Neural progenitor cell (in vitro differentiated cells): Measurements from ENCODE around the gene LARGE1. TPM values are rescaled to one million over a fixed set of nuclear protein-coding genes. Genes with fewer than 3 reads are reported as not detected.

Experiments used
- DNase-seq: peaks from one replicate; pipeline ENCODE4 v3.0.0-alpha.2; 2016; ENCODE audit warnings: low spot score
- H2AFZ ChIP-seq: fragments of 200-600 bp; sonication (generic); replicated peaks from 2 replicates; pipeline ENCODE4 v1.6.1; 2016; ENCODE audit warnings: antibody characterized with exemption
- H3F3A ChIP-seq: fragments of 200-600 bp; sonication (generic); 2 replicates; pipeline ENCODE4 v1.6.1; 2016; ENCODE audit warnings: antibody characterized with exemption, low read depth
- H3K27ac ChIP-seq: fragments of 200-600 bp; sonication (generic); 2 replicates; pipeline ENCODE4 v1.5.1; 2016; ENCODE audit warnings: mild to moderate bottlenecking
- H3K27me3 ChIP-seq: fragments of 200-600 bp; sonication (generic); 2 replicates; pipeline ENCODE4 v1.6.1; 2016; ENCODE audit warnings: mild to moderate bottlenecking, moderate library complexity
- H3K36me3 ChIP-seq: fragments of 200-600 bp; sonication (generic); 2 replicates; pipeline ENCODE4 v1.5.1; 2016
- H3K4me1 ChIP-seq: fragments of 200-600 bp; sonication (generic); 2 replicates; pipeline ENCODE4 v1.6.1; 2016; ENCODE audit warnings: mixed run types
- H3K4me2 ChIP-seq: fragments of 200-600 bp; sonication (generic); 2 replicates; pipeline ENCODE4 v1.6.1; 2016
- H3K4me3 ChIP-seq: fragments of 200-600 bp; sonication (generic); 2 replicates; pipeline ENCODE4 v1.5.1; 2016
- H3K79me2 ChIP-seq: fragments of 200-600 bp; sonication (generic); 2 replicates; pipeline ENCODE4 v1.6.1; 2016; ENCODE audit warnings: low read depth
- H3K9ac ChIP-seq: fragments of 200-600 bp; sonication (generic); 2 replicates; pipeline ENCODE4 v1.6.1; 2016
- H3K9me3 ChIP-seq: fragments of 200-600 bp; sonication (generic); 2 replicates; pipeline ENCODE4 v1.5.1; 2016; ENCODE audit warnings: low read depth
- H4K20me1 ChIP-seq: fragments of 200-600 bp; sonication (generic); 2 replicates; pipeline ENCODE4 v1.6.1; 2016; ENCODE audit warnings: low read depth
- H3K27ac Mint-ChIP-seq: 3 replicates; pipeline ENCODE4 v1.8.0; 2021; ENCODE audit warnings: mixed read lengths
- H3K27me3 Mint-ChIP-seq: 2 replicates; pipeline ENCODE4 v1.8.0; 2022; ENCODE audit warnings: low read depth, mild to moderate bottlenecking, inconsistent platforms, moderate library complexity, mixed read lengths; ENCODE audit not compliant: insufficient read depth
- H3K36me3 Mint-ChIP-seq: 3 replicates; pipeline ENCODE4 v1.8.0; 2021; ENCODE audit warnings: mixed read lengths
- H3K4me1 Mint-ChIP-seq: 3 replicates; pipeline ENCODE4 v1.8.0; 2021; ENCODE audit warnings: mixed read lengths
- H3K4me3 Mint-ChIP-seq: 3 replicates; pipeline ENCODE4 v1.8.0; 2021; ENCODE audit warnings: mild to moderate bottlenecking, moderate library complexity, mixed read lengths
- H3K9me3 Mint-ChIP-seq: 3 replicates; pipeline ENCODE4 v1.8.0; 2020; ENCODE audit warnings: mixed read lengths
- CTCF ChIP-seq: fragments of 200-600 bp; sonication (generic); IDR thresholded peaks from 2 replicates; pipeline ENCODE4 v1.5.1; 2017; ENCODE audit warnings: antibody characterized with exemption, mild to moderate bottlenecking
- EZH2 ChIP-seq: fragments of 200-600 bp; sonication (generic); IDR thresholded peaks from 2 replicates; pipeline ENCODE4 v1.6.1; 2017; ENCODE audit warnings: antibody characterized with exemption, mild to moderate bottlenecking, moderate library complexity
- EZH2phosphoT487 ChIP-seq: fragments of 200-600 bp; sonication (generic); IDR thresholded peaks from 2 replicates; pipeline ENCODE4 v1.6.1; 2017; ENCODE audit warnings: antibody characterized with exemption
- total RNA-seq: library from RNA; depleted of rRNA; stranded (reverse); fragments of >200 nt; gene quantifications from 2 replicates; pipeline ENCODE4 v1.2.3, GENCODE V29; 2015; ENCODE audit warnings: low replicate concordance

LARGE1 gene
- total RNA-seq, 1 donor from 2014 or later, result 24.9 TPM

GRCh38 chr22:33785283-33785968 is 134.8 kb downstream of the LARGE1 start:
- no peak overlapping the region for H3K27ac Mint-ChIP-seq
- Histone ChIP-seq H3K9me3 (peaks cover 15% of the 10 kb centered on the region), H3F3A (peaks cover 6% of the 10 kb centered on the region), H3K4me2 (no peak overlapping the region), H3K4me3 (no peak overlapping the region), H3K4me1 (no peaks in the 10 kb centered on the region), H3K27ac (peak overlapping the region; percentile 4), H4K20me1 (no peaks in the 10 kb centered on the region), H3K36me3 (no peaks in the 10 kb centered on the region), H3K79me2 (peaks cover 40% of the 10 kb centered on the region), H3K9ac (no peak overlapping the region), H2AFZ (no peak overlapping the region), H3K27me3 (no peaks in the 10 kb centered on the region)
- no peak for TF ChIP-seq EZH2phosphoT487
- no peak for TF ChIP-seq EZH2
- TF ChIP-seq CTCF, result no peak
- H3K4me1 Mint-ChIP-seq, result peaks cover 3% of the 10 kb centered on the region
- H3K36me3 Mint-ChIP-seq, result peaks cover 14% of the 10 kb centered on the region
- no peak overlapping the region for H3K4me3 Mint-ChIP-seq
- no peak for DNase-seq
- H3K27me3 Mint-ChIP-seq, result peaks cover 5% of the 10 kb centered on the region
- H3K9me3 Mint-ChIP-seq, result peaks cover 28% of the 10 kb centered on the region

GRCh38 chr22:33781411-33781810 is 138.9 kb downstream of the LARGE1 start:
- no peaks in the 10 kb centered on the region for H3K36me3 ChIP-seq
- Mint-ChIP-seq H3K27me3 (peaks cover 3% of the 10 kb centered on the region), H3K4me3 (no peak overlapping the region), H3K9me3 (peaks cover 8% of the 10 kb centered on the region), H3K36me3 (peaks cover 4% of the 10 kb centered on the region), H3K27ac (no peak overlapping the region), H3K4me1 (peaks cover 10% of the 10 kb centered on the region)
- peaks cover 6% of the 10 kb centered on the region for H3F3A ChIP-seq
- H3K4me2 ChIP-seq, result no peak overlapping the region
- H3K79me2 ChIP-seq, result peaks cover 66% of the 10 kb centered on the region
- H3K27me3 ChIP-seq, result no peaks in the 10 kb centered on the region
- H3K4me1 ChIP-seq, result no peaks in the 10 kb centered on the region
- no peak overlapping the region for H2AFZ ChIP-seq
- no peak overlapping the region for H3K27ac ChIP-seq
- no peak overlapping the region for H3K9ac ChIP-seq
- TF ChIP-seq CTCF (no peak), EZH2 (no peak), EZH2phosphoT487 (no peak)
- no peak overlapping the region for H3K4me3 ChIP-seq
- no peaks in the 10 kb centered on the region for H4K20me1 ChIP-seq
- no peaks in the 10 kb centered on the region for H3K9me3 ChIP-seq
- no peak for DNase-seq

- Histone ChIP-seq H3K36me3 (no peaks in the 10 kb centered on the region), H3K4me1 (no peaks in the 10 kb centered on the region), H4K20me1 (no peaks in the 10 kb centered on the region), H3K27me3 (no peaks in the 10 kb centered on the region), H3K79me2 (peaks cover 69% of the 10 kb centered on the region), H3F3A (peaks cover 6% of the 10 kb centered on the region), H3K4me3 (no peak overlapping the region), H3K4me2 (no peak overlapping the region), H3K9ac (no peak overlapping the region), H3K27ac (no peak overlapping the region), H2AFZ (no peak overlapping the region), H3K9me3 (no peaks in the 10 kb centered on the region)
- DNase-seq, result no peak
- peaks cover 4% of the 10 kb centered on the region for H3K36me3 Mint-ChIP-seq
- TF ChIP-seq CTCF (no peak), EZH2 (no peak), EZH2phosphoT487 (no peak)
- no peak overlapping the region for H3K4me3 Mint-ChIP-seq
- H3K27me3 Mint-ChIP-seq, result peaks cover 3% of the 10 kb centered on the region
- peaks cover 14% of the 10 kb centered on the region for H3K4me1 Mint-ChIP-seq
- H3K9me3 Mint-ChIP-seq, result peaks cover 8% of the 10 kb centered on the region
- no peak overlapping the region for H3K27ac Mint-ChIP-seq
Observed at GRCh38 chr22:33780531-33781136, 139.6 kb downstream of the LARGE1 start.
